GM21737 (cell line): Measurements from ENCODE around the gene CYP26B1.

ENCODE experiments used
- ATAC-seq: cut with Tn5 transposase; IDR thresholded peaks from one replicate; pipeline ENCODE4 v1.9.1; 2021; ENCODE audit warnings: mild to moderate bottlenecking, moderate library complexity; ENCODE audit not compliant: unreplicated experiment

CYP26B1 gene

DNA sequence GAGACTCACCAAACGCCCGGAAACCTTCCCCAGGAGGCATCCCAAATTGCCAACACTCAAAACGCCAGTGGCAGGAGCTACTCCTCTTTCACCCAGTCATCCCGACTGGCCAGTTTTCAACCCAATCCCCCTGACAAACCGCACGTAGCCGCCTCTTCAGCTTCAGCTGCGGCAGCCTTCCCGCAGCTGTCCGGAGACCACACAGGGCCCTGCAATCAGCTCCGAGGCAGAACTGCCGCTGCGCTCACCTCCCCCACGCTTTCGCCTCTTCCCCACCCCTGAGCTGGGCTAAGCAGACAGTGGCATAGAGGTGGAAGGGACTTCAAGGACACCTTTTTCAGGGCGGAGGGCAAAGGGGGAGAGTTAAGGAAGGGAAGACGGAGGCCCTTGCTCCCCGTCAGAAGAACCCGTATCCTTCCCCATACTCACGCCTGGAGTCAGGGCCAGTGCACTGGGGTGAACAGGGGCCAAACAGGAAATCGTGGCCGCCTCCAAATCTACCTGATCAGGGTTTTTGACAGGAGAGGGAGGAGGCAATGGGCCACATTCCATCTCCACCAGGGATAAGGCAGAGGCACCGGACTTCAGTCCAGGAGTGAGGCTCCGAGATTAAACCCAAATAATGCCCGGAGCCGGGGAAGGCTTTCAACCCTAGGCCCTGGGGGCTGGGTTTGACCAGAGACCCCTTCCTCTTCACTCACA, 16.9 kb downstream of the CYP26B1 start:
- no peak for ATAC-seq

DNA sequence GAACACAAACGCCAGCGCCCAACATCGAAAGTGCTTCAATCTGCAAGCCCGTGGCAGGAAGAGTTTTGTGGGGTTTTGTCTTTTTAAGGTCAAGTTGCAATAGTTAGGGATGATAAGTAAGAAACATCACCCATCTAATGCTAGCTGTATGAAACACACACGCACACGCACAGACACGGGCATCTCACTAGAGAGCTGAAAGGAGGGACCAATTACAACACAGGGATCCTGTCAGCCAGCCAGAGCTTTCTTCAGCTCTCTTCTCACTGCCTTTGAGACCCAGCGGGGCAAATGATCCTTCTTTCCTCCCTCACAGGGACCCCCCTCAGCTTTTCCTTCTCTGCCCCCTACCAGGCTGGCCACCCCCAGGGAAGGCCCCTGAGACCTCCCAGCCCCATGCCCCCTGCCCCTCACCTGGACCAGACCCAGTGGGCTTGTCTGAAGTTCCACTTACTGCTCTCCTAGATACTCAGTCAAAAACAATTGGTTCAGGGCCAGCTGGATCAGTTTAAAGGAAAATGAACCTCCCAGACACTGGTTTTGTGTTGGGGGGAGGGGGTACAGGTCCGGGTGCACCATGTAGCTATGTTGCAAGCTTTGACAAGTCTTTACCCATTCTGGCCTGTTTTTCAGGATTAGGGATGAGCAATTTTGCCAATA, 17.9 kb downstream of the CYP26B1 start:
- ATAC-seq, result no peak

- ATAC-seq, result no peak
Observed at GRCh38 chr2:72128843-72129227, 18.8 kb downstream of the CYP26B1 start.

- ATAC-seq, result no peak
Observed at GRCh38 chr2:72128059-72128842, 19.4 kb downstream of the CYP26B1 start.

GRCh38 chr2:72127401-72128058, 20.1 kb downstream of the CYP26B1 start:
- ATAC-seq, result no peak

DNA sequence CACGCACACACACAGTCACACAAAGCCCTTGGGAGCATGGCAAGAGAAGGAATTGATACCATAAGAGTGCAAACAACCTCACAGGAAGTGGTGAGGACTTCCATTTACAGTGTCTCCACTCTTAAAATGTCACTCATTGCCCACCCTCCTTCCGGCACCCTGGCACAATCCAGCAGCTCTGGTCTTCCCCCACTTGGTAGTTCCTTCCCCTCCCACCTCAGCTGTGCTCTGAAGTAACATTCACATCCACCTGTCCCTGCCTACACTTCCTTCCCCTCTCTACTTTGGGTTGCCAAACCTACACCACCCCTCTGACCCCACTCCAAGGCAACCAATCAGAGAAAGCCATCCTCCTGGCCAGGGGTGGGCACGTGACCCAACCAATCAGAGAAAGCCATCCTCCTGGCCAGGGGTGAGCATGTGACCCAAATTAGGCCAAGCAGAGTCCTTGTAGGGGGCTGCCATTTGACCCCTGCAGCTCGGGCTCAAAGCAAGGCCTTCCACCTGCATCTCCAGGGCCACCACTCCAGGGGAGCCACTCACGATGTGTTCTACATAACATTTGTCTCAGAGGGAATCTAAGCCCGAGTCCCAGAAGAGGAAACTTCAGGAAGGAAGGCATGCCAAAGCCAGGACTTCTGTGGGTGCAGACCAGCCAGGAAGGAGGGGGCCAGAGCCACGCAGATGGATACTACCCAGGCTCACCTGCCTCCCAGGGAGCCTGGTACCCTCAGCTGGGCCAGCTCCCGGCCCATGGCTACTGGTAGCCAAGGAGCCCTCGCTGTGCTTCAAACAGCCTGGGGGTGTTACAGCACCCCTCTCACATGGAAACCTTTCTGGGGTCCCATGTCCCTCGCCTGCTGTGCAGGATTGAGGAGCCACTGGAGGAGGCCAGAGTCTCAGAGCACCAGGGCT, 21.2 kb downstream of the CYP26B1 start:
- ATAC-seq, result no peak

DNA sequence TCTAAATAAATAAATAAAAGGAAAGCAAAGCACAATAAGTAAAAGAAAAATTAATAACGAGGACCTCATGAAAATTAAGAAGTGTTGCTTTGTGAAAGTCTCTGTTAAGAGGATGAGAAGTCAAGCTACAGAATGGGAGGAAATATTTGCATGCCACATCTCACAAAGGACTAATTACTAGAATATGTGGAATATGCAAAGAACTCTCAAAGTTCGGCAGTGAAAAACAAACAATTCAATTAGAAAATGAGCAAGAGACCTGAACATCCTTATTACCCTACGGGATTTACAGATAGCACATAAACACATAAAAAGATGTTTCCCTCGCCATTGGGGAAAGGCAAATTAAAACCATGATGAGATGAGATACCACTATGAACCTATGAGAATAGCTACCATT, 23.3 kb downstream of the CYP26B1 start:
- no peak for ATAC-seq

DNA sequence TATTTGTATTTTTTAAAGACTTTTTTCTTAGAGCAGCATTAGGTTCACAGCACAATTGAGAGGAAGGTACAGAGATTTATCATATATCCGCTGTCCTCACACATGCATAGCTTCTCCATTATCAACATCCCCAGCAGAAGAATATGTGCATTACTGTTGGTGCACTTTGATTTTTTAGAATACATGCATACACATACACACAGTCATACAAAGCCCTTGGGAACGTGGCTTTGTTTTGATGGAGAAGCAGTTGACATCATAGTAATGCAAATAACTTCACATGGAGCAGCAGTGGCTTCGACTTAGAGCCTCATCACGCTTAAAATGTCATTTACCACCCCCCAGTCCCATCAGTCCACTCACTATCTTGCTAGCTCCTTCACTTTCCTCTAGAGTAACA, 26.5 kb downstream of the CYP26B1 start:
- no peak for ATAC-seq

GRCh38 chr2:72118951-72119350, 28.7 kb downstream of the CYP26B1 start:
- ATAC-seq, result no peak

- no peak for ATAC-seq
Observed at GRCh38 chr2:72118386-72118785, 29.3 kb downstream of the CYP26B1 start.

GRCh38 chr2:72117718-72118117, 29.9 kb downstream of the CYP26B1 start:
- no peak for ATAC-seq

GRCh38 chr2:72117029-72117428, 30.6 kb downstream of the CYP26B1 start:
- no peak for ATAC-seq

- ATAC-seq, result no peak
Observed at GRCh38 chr2:72116081-72116533, 31.6 kb downstream of the CYP26B1 start.

GRCh38 chr2:72115110-72116080, 32.3 kb downstream of the CYP26B1 start:
- no peak for ATAC-seq

DNA sequence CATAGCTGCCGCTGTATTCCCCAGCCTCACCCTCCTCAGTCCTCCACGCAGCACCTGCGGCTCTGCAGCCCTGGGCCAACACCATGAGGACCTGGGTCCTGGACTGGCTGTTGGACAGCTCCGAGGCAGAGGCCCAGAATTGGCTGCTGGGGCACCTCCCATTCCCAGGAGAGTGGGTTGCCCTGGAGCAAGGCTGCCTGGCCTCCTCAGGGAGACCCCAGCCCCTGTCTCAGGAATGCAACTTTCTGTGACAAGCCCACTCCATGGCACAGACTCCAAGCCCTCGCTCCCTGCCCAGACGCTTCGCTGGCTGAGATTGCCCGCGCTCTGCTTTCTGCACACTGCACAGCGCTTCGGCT, 33.0 kb downstream of the CYP26B1 start:
- ATAC-seq, result no peak

GRCh38 chr2:72113847-72114692, 33.6 kb downstream of the CYP26B1 start:
- ATAC-seq, result no peak

- ATAC-seq, result no peak
Observed at GRCh38 chr2:72112981-72113846, 34.4 kb downstream of the CYP26B1 start.
